DND-41 (cell line): ENCODE measurements around the gene FOXP1.

Experiments used
- ATAC-seq: fragments of 200-7000 bp; cut with Tn5 transposase; 3 replicates; pipeline ENCODE4 v1.9.1; 2021; ENCODE audit warnings: low read depth; ENCODE audit not compliant: insufficient read depth
- DNase-seq: peaks from one replicate; pipeline ENCODE4 v3.0.0-alpha.2; 2020
- H2AFZ ChIP-seq: 2 replicates; pipeline ENCODE4 v1.6.0; 2012; ENCODE audit warnings: low read depth, low read length
- H3K27ac ChIP-seq: 2 replicates; pipeline ENCODE4 v1.5.1; 2012; ENCODE audit warnings: low read length, inconsistent platforms
- H3K27me3 ChIP-seq: fragments of 200-600 bp; sonication (generic); 2 replicates; pipeline ENCODE4 v1.6.0; 2012; ENCODE audit warnings: low read length, mild to moderate bottlenecking, inconsistent platforms; ENCODE audit not compliant: insufficient read depth, poor library complexity
- H3K36me3 ChIP-seq: 2 replicates; pipeline ENCODE4 v1.5.1; 2012; ENCODE audit warnings: low read length, inconsistent platforms; ENCODE audit not compliant: insufficient read depth
- H3K4me1 ChIP-seq: 2 replicates; pipeline ENCODE4 v1.5.1; 2012; ENCODE audit warnings: mild to moderate bottlenecking, low read length; ENCODE audit not compliant: insufficient read depth
- H3K4me2 ChIP-seq: 2 replicates; pipeline ENCODE4 v1.6.0; 2012; ENCODE audit warnings: mild to moderate bottlenecking, moderate library complexity, low read length, inconsistent platforms; ENCODE audit not compliant: insufficient read depth
- H3K4me3 ChIP-seq, 2 experiments: fragments of 200-600 bp in 1 of 2; shearing (Covaris generic) in 1 of 2; 2 replicates each; pipeline ENCODE4 v1.5.1; 2012 to 2016; ENCODE audit warnings: inconsistent platforms in 2 of 2, low read length in 2 of 2, mild to moderate bottlenecking in 2 of 2, low read depth in 1 of 2, moderate library complexity in 1 of 2
- H3K79me2 ChIP-seq: 2 replicates; pipeline ENCODE4 v1.6.0; 2012; ENCODE audit warnings: low read length, inconsistent platforms; ENCODE audit not compliant: insufficient read depth
- H3K9ac ChIP-seq: 2 replicates; pipeline ENCODE4 v1.6.0; 2012; ENCODE audit warnings: low read depth, mild to moderate bottlenecking, inconsistent platforms, low read length, moderate library complexity
- H3K9me3 ChIP-seq: 2 replicates; pipeline ENCODE4 v1.5.1; 2012; ENCODE audit warnings: low read length, moderate library complexity, mild to moderate bottlenecking, inconsistent platforms; ENCODE audit not compliant: insufficient read depth, severe bottlenecking
- H4K20me1 ChIP-seq: 2 replicates; pipeline ENCODE4 v1.6.0; 2012; ENCODE audit warnings: low read length; ENCODE audit not compliant: insufficient read depth
- CTCF ChIP-seq: IDR thresholded peaks from 2 replicates; pipeline ENCODE4 v1.5.1; 2012; ENCODE audit warnings: borderline replicate concordance, low read length, moderate library complexity, mild to moderate bottlenecking; ENCODE audit not compliant: poor library complexity, severe bottlenecking; ENCODE audit errors: extremely low read depth
- EZH2 ChIP-seq: IDR thresholded peaks from 3 replicates; pipeline ENCODE4 v1.6.1; 2012; ENCODE audit warnings: borderline replicate concordance, low read depth, mild to moderate bottlenecking, moderate library complexity, low read length, inconsistent platforms; ENCODE audit not compliant: severe bottlenecking

The FOXP1 gene

GRCh38 chr3:71625676-71626075 lies 42.1 kb upstream of the FOXP1 start:
- no peaks in the 10 kb centered on the region for H3K36me3 ChIP-seq
- no peak for DNase-seq
- H3K9ac ChIP-seq = no peak overlapping the region
- H4K20me1 ChIP-seq = no peaks in the 10 kb centered on the region
- ATAC-seq = no peak
- no peaks in the 10 kb centered on the region for H3K27me3 ChIP-seq
- H3K27ac ChIP-seq = no peak overlapping the region
- no peaks in the 10 kb centered on the region for H3K9me3 ChIP-seq
- no peak overlapping the region for H2AFZ ChIP-seq
- no peak overlapping the region for H3K4me2 ChIP-seq
- no peak overlapping the region for H3K4me3 ChIP-seq
- H3K79me2 ChIP-seq = no peaks in the 10 kb centered on the region
- H3K4me1 ChIP-seq = no peaks in the 10 kb centered on the region
- no peak for TF ChIP-seq CTCF
- TF ChIP-seq EZH2 = no peak

- TF ChIP-seq EZH2 (no peak), CTCF (no peak)
- no peak overlapping the region for H3K4me3 ChIP-seq
- ATAC-seq (no peak), DNase-seq (no peak)
- no peak overlapping the region for H2AFZ ChIP-seq
- H3K4me1 ChIP-seq = peaks cover 13% of the 10 kb centered on the region
- no peaks in the 10 kb centered on the region for H3K36me3 ChIP-seq
- H3K79me2 ChIP-seq = no peaks in the 10 kb centered on the region
- H3K27me3 ChIP-seq = no peaks in the 10 kb centered on the region
- H3K9ac ChIP-seq = no peak overlapping the region
- no peak overlapping the region for H3K27ac ChIP-seq
- H3K9me3 ChIP-seq = no peaks in the 10 kb centered on the region
- no peak overlapping the region for H3K4me2 ChIP-seq
- no peaks in the 10 kb centered on the region for H4K20me1 ChIP-seq
Measured at GRCh38 chr3:71621825-71622537, 38.5 kb upstream of the FOXP1 start.

DNA sequence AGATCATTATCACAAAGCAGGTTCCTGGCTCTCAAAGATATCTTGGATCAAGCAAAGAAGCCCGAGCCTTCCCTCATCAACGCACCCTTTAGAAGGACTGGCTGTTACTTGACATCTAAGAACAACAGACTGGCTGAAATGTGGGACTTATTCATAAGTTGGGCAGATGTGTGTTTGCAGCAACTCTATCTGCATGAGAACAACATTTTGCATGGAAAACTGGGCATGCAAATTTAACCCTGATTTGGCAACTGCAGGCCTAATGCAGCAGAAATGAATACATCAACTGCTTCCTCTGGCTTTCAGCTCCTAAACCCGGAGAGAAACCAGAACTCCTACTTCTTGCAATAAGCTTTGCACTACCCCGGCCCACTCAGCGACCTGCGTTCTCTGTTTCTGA lies 35.0 kb upstream of the FOXP1 start:
- H3K79me2 ChIP-seq = no peaks in the 10 kb centered on the region
- TF ChIP-seq CTCF (no peak), EZH2 (no peak)
- ATAC-seq (no peak), DNase-seq (no peak)
- H3K27me3 ChIP-seq = no peaks in the 10 kb centered on the region
- no peak overlapping the region for H3K4me3 ChIP-seq
- H4K20me1 ChIP-seq = no peaks in the 10 kb centered on the region
- peaks cover 28% of the 10 kb centered on the region for H3K4me1 ChIP-seq
- H3K9ac ChIP-seq = no peak overlapping the region
- no peaks in the 10 kb centered on the region for H3K36me3 ChIP-seq
- H3K4me2 ChIP-seq = no peak overlapping the region
- H3K27ac ChIP-seq = no peak overlapping the region
- no peak overlapping the region for H2AFZ ChIP-seq
- H3K9me3 ChIP-seq = no peaks in the 10 kb centered on the region
